GM12801 (cell line): ENCODE measurements around the gene CYSRT1.

Experiments used
- TF ChIP-seq, protein P1 (sequence below): IDR thresholded peaks from one replicate; pipeline ENCODE4 v1.5.1; 2011; ENCODE audit warnings: control low read depth; ENCODE audit not compliant: insufficient read length; ENCODE audit errors: extremely low read depth

Gene CYSRT1

DNA sequence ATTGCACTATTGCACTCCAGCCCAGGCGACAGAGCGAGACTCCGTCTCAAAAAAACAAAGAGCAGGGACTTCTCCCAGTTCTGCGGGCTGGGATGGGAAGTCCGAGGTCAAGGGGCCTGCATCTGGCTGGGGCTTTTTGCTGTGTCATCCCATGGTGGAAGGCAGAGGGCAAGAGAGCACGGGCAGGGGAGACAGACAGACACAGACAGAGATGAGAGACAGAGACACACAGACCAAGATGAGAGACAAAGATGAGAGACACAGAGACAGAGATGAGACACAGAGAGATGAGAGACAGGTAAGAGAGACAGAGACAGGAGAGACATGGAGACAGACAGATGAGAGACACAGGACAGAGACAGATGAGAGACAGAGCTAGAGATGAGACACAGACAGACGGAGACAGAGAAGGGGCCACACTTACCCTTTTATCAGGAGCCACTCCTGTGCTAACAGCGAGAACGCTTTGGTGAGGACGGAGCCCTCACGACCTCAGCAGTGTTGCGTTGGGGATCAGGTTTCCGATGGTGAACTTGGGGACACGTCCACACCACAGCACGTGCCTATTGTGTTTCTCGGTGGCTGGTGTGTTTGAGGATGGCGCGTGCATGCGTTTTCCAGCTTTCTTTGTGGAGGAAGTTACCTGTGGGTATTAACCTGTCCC is 43.7 kb downstream of the CYSRT1 start:
- TF ChIP-seq, protein P1, sequence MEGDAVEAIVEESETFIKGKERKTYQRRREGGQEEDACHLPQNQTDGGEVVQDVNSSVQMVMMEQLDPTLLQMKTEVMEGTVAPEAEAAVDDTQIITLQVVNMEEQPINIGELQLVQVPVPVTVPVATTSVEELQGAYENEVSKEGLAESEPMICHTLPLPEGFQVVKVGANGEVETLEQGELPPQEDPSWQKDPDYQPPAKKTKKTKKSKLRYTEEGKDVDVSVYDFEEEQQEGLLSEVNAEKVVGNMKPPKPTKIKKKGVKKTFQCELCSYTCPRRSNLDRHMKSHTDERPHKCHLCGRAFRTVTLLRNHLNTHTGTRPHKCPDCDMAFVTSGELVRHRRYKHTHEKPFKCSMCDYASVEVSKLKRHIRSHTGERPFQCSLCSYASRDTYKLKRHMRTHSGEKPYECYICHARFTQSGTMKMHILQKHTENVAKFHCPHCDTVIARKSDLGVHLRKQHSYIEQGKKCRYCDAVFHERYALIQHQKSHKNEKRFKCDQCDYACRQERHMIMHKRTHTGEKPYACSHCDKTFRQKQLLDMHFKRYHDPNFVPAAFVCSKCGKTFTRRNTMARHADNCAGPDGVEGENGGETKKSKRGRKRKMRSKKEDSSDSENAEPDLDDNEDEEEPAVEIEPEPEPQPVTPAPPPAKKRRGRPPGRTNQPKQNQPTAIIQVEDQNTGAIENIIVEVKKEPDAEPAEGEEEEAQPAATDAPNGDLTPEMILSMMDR, result no peak

DNA sequence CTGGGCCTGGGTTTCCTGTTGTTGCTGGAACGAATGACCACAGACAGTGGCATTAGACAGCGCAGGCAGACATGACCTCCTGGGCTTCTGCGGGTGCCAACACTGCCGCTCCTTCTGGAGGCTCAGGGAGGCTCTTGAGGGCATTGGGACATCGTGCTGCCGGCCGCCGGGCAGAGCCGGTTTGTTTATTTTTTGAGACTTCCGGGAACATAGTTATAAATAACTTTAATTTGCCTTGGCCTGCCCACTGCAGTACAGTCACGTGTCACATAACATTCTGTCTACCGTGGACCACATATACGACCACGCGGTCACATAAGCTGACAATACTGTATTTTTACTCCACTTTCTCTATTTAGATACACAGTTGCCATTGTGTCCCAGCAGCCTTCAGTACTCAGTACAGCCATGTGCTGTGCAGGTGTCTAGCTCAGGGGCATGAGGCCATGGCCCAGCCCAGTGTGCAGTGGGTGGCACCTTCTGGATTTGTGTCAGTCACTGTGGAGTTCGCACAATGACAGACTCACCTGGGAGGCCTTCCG is 44.3 kb downstream of the CYSRT1 start:
- TF ChIP-seq, protein P1, result no peak

GRCh38 chr9:137270929-137271695 is 46.1 kb downstream of the CYSRT1 start:
- TF ChIP-seq, protein P1, result no peak

- TF ChIP-seq, protein P1, result no peak
Measured at GRCh38 chr9:137271696-137272076, 46.7 kb downstream of the CYSRT1 start.

GRCh38 chr9:137272241-137273094 is 47.5 kb downstream of the CYSRT1 start:
- TF ChIP-seq, protein P1, result no peak

DNA sequence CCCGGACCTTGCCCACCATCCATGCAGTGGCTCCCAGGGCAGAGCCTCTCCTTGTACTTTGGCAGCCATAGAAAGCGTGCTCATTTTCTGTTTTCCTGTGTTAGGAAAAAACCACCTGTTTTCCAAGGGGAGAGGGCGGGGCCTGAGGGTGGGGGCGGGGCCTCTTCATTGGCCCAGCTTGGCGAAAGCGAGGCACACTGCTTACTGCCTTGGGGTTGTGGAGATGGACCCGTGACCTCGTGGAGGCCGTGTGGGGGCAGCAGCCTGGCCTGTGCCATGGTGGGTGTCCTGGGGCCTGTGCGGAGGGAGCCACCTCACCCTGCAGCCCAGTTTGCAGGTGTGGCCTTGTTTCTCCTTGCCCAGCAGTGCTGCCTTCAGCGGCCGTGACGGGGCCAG is 48.1 kb downstream of the CYSRT1 start:
- TF ChIP-seq, protein P1, result no peak
